Germinal center (tissue), 1 donor: ENCODE results near the gene SUMF1.
A peak's percentile ranks its signal among the peaks of the same experiment; 100 is the strongest.

Source experiments
- DNase-seq: peaks from one replicate; pipeline ENCODE4 v3.0.0; 2012; ENCODE audit warnings: mixed read lengths, low spot score

SUMF1 gene

GRCh38 chr3:4466741-4467521 lies at the start of gene SUMF1:
Gene SUMF1 (minus strand): TSS chr3:4467269. CDS start chr3:4467245, 24 bp downstream.
- DNase-seq = peak; percentile 89

GRCh38 chr3:4515916-4516579 lies 49.0 kb upstream of the SUMF1 start:
- DNase-seq = no peak

- no peak for DNase-seq
Measured at GRCh38 chr3:4514916-4515315, 47.8 kb upstream of the SUMF1 start.

GRCh38 chr3:4514321-4514720 lies 47.3 kb upstream of the SUMF1 start:
- DNase-seq = no peak

GRCh38 chr3:4512895-4513616 lies 46.0 kb upstream of the SUMF1 start:
- no peak for DNase-seq

GRCh38 chr3:4511491-4512262 lies 44.6 kb upstream of the SUMF1 start:
- DNase-seq = no peak

- DNase-seq = no peak
Measured at GRCh38 chr3:4509983-4510755, 43.1 kb upstream of the SUMF1 start.

GRCh38 chr3:4509043-4509442 lies 42.0 kb upstream of the SUMF1 start:
- no peak for DNase-seq

- DNase-seq = no peak
Measured at GRCh38 chr3:4508048-4508981, 41.2 kb upstream of the SUMF1 start.

GRCh38 chr3:4507024-4507596 lies 40.0 kb upstream of the SUMF1 start:
- no peak for DNase-seq

- DNase-seq = no peak
Measured at GRCh38 chr3:4506559-4507023, 39.5 kb upstream of the SUMF1 start.

GRCh38 chr3:4505688-4506558 lies 38.9 kb upstream of the SUMF1 start:
- no peak for DNase-seq

- DNase-seq = no peak
Measured at GRCh38 chr3:4504340-4505261, 37.5 kb upstream of the SUMF1 start.

GRCh38 chr3:4503050-4503449 lies 36.0 kb upstream of the SUMF1 start:
- DNase-seq = peak; percentile 72

- no peak for DNase-seq
Measured at GRCh38 chr3:4501927-4502326, 34.9 kb upstream of the SUMF1 start.

GRCh38 chr3:4501437-4501836 lies 34.4 kb upstream of the SUMF1 start:
- DNase-seq = no peak

- DNase-seq = no peak
Measured at GRCh38 chr3:4498446-4498845, 31.4 kb upstream of the SUMF1 start.
